ENCODE measurements around the gene KDM4B.

Gene KDM4B

DNA sequence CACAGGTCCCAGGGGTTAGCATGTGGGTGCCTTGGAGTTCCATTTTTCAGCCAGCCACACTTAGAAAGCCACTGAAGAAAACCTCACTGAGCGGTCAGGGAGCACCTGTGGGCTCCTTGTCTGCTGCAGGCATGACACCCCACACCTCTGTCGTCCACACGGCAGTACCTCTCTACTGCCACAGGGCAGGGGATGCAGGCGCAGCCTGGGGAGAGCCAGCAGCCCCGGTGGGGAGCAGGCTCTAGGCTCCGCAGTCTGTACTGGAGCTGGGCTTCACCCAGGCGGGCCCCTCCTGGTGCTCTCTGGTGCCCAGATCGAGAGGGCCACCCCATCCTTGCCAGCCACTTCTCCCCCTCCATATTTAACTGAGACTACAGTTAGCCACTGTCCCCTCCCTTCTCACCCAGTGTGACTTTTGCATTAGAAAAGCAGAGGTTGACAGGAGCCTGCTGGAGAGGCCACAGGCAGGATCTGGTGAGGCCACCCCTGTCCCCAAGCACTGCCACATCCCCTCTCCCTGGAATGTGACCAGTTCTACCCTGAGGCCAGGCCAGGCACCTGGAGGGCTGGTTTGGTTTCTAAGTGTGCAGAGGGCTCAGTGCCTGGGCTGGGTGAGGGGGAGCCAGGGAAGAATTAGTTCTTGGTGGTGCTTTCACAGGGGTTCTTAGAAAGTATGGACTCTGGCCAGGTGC, 104.4 kb downstream of the KDM4B start:
- no peak for DNase-seq

DNA sequence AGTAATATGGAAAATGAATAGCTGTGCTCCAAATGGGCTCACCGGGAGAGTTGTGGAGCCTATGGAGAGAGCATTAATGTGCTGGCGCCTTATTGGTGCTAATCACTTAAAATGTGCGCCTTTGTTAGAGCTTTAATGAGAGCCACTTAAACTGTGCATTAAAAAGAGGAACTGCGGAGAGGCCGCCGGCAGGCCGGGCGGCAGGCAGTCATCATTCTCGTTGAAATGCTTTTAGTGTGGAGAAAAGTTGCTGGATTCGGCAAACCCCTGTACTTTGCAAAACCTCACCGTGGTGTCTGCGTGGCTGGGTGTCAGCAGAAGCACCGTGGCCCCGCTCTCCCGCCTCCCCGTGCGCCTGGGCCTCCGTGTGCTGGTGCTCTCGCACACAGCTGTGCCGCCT, 105.5 kb downstream of the KDM4B start:
- no peak for DNase-seq

DNA sequence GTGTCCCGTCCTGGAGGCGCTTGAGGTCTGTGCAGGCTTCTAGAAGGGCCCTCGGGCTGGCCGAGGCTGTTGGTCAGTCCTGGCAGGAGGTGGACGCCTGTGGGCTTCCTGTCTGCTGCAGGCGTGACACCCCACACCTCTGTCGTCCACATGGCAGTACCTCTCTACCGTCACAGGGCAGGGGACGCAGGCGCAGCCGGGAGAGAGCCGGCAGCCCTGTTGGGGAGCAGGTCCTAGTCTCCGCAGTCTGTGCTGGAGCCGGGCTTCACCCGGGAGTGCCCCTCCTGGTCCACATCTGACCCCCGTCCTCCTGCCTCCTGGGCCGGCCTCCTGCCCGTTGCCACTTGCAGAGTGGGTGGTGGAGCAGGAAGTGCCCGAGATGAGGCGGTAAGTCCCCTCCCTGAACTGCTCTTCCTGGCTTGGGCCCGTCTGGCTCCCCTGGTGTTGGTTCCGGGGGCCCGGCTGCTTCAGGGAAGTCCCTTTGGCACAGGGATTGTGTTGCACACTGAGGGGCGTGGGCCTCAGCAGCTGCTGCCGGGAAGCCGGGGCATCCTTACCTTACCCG, 106.0 kb downstream of the KDM4B start:
- DNase-seq, result no peak

DNA sequence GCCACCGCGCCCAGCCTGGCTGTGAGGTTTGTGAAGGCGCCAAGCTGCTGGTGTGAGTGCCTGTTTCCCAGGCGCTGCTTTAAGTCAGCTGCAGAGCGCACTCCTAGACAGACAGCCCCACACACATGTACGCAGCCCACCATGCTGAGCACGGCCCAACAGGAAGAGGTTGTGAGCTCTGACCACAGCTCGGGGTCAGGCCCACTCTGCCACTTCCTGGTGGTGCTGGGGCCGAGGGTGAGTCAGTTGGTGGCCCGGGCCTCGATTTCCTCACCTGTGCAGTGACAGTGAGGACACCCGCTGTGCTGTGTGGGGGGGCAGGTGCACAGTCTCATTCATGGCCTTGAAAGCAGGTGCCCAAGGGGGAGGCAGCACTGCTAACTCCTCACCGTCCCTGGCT, 106.7 kb downstream of the KDM4B start:
- DNase-seq, result no peak

DNA sequence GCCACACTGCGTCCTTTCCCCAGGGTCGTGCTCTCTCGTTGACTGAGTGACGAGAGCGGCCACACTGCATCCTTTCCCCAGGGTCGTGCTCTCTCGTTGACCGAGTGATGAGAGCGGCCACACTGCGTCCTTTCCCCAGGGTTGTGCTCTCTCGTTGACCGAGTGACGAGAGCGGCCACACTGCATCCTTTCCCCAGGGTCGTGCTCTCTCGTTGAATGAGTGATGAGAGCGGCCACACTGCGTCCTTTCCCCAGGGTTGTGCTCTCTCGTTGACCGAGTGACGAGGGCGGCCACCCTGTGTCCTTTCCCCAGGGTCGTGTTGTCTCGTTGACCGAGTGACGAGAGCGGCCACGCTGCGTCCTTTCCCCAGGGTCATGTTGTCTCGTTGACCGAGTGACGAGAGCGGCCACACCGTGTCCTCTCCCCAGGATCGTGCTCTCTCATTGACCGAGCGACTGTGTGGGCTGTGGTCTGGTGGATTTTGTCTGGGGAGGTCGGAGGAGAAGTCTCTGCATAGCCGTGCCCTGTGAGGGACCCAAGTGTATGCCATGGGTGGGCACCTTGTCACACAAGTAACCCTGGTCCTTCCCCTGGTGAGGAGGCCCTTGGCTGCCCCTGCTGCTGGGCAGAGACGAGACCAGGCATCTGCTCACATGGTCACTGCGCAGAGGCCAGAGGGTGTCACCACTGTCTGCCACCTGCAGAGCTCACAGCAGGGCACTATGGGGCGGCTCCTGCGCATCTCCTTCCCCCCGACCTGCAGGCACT, 107.7 kb downstream of the KDM4B start:
- no peak for DNase-seq

DNA sequence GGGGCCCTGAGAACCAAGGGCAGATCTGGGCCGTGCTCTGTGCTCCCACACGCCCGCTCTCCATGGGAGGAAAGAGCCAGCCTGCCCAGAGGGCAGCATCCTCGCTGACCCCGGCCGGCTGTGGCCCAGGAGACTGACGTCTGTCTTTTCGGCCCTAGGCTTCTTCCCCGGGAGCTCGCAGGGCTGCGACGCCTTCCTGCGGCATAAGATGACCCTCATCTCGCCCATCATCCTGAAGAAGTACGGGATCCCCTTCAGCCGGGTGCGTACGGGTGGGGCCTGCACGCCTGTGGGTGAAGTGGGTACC, 108.2 kb downstream of the KDM4B start:
- DNase-seq, result no peak

DNA sequence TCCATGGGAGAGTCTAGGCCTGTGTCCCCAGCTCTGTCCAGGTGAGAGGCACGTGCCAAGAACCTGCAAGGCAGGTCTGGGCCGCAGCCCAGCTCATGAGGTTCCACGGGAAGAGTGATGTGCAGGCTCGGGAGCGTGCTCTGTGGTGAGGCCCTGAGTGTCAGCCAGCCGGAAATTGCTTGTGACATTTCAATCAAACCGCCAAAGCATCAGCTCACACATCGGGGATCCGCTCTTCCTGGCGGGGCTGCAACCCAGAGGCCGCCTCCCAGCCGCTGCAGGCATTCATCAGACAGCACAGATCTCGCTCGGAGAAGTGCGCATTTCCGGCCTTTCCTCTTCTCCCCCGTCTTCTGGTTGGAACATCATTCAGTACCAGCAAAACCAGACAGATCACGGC, 109.3 kb downstream of the KDM4B start:
- no peak for DNase-seq

DNA sequence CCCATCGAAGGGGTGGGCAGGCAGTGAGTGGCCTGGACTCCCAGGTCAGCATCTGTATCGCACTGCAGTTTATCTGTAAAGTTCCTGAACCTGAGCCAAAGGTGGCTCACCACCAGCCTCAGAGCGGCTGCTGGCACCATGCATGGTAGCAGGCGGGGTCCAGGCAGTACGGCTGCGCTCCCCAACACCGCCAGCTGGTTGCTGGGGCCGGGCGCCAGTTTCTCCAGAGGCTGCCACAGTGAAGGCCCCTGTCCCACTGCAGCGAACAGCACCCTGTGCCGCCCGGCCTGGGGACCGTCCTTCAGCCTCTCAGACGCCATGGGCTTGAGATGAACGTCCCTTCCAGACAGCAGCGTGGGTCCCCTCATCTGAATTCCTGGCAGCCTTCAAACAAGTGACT, 109.8 kb downstream of the KDM4B start:
- no peak for DNase-seq

DNA sequence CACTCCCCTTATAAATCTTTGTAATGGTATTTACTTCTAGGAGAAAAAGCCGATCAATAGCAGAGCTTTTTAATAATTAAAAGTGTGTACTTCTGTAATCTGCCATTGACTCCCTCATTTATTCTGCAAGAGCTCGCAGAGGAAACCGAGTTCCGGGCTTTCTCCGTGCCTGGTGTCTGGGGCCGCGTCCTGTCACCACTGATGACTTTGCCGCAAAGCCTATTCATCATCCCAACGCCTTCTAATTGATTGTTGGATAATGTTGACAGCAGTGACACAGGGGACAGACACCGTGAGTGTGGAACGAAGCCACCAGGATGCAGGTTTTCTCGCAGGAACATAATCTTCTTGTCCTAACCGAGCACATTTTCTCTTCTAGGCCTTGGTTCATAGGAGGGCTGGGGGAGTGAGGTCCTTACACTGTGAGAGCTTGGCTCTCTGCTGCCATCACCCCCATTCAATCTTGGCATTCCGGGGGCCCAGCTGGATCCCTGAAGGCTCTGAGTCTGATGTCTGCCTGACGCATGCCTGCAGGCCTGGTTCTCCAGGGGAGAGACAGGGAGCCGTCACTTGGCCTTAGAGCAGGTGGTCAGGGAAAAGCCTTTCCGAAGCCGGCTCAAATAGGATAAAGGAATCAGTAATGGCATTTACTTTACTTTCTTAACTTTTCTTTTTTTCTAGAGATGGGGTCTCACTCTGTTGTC, 110.3 kb downstream of the KDM4B start:
- no peak for DNase-seq

DNA sequence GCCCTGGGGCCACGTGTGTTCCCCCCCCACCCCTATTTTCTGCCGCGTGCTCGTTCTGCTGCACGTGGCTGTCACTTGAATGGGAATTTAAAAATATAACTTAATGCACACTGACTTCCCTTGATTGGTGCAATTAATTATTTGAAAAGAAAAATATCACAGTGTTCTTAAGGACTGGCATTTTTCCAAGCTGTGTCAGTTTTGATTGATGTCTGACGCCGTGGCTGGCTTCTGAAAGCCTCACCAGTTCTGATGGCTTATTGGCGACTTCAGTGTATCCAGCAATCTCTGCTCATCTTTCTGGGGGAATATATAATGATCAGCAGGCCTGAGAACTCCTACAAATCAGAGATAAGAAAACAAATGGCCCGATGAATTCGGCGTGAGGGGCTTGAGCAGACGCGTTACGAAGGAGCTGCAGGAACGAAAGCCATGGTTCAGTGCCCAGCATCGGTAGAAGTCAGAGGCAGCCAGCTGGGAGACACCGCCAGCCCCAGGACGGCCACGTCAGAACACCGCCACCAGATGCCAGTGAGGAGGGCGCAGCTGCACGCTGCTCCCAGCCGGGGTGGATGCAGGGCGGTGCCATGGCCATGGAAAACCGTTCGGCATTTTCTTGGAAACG, 111.2 kb downstream of the KDM4B start:
- no peak for DNase-seq

DNA sequence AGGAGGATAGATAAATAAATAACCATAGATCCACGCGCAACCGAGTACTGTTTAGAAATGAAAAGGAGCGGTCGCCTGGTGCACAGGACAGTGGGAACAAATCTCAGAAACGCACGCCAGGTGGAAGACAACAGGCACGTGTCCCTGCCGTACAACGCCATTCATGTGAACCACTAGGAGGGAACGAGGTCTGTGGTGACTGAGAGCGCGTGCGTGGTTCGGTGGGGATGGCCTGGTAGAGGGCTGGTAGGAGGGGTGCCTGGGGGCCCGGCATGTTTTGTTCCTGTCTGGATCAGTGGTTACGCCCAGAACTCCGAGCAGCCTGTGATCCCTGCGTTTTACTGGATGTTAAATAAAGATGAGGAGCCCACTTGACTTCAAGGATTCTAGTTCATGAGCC, 111.9 kb downstream of the KDM4B start:
- no peak for DNase-seq

DNA sequence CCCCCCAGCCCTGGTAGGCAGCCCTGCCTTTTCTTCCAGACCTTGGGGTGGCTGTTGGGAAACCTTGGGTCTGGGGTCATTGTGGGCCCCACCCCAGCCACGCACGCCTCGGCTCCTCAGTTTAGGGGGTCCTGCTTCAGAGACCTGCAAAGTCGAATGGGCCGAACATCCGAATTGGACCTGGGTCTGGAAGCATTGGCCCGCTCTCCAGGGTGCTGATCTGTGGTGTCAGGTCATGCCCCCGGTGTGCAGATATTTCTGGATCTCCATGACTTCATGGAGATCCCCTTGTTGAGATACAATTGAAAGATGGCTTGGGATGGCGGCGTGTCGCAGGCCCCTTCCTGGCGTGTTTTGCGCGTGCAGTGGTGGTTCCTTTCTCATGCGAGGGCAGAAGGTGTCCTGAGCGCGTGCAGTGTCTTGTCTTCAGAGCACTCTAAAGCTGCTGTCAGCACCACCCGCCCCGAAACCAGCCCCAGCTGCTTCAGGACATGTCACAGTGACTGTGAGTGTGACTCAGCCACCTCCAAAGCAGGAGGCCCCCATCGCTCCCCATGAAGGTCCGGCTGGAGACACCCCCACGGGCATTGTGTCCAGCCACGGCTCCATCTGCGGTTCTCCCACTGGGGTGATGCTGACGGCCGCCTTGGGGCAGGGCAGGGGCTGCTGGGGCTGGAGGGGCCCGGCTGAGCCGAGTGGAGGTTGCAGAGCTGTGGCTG, 112.7 kb downstream of the KDM4B start:
- no peak for DNase-seq

DNA sequence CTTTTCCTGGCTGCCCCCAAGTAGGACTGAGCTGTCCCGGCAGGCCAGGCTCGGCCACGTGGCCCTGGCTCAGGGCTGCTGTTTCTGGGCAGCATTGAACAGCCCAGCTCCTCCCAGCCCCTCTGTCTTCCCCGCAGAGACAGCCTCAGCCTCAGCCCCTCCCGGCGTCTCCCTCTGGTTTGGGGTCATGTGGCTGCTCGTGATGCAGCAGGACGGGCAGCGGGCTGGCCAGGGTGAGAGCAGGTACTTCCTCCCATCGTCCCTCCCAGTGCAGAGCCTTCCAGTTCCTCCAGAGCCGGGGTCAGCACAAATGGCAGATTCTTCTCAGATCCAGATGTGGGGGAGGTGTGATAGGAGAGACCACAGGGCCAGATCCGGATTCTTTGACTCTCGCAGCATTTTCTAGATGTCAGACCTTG, 114.6 kb downstream of the KDM4B start:
- peak; percentile 55 for DNase-seq

DNA sequence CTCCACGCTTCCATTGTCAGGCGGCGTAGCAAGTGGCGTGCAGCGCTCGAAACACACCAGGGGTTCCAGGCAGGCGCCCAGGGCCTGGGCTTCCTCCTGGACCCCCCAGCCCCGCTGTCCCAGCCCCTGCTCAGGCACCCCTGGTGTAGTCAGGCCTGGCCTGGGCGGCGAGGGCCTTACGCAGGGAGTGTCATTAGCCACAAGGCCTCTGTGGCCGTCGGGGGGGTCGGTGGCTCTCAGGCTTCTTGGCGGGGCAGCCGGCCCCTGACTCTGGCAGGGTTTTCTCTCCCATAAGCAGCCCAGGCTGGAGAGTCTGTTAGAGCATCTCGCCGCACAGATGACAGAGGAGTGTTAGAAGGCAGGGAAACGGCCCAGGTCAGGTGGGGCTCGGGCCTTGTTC, 116.7 kb downstream of the KDM4B start:
- DNase-seq, result no peak

DNA sequence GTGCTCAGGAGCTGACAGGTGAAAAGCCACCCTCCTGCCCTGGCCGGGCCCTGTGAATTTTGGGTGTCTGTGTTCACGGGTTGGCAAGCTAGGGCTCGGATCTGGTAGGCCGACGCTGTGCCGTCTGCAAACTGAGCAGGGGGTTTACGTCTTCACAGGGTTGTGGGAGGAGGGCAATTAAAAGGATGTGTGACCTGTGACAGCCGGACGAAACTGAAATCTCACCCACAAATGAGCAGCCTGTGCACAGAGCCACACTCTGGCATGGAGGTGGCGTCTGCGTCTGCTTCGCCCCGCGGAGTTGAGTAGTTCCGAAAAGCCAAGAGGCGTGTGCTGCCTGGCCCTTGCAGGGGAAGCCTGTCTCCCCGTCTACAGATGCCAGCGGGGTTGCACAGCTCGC, 117.3 kb downstream of the KDM4B start:
- DNase-seq, result no peak

DNA sequence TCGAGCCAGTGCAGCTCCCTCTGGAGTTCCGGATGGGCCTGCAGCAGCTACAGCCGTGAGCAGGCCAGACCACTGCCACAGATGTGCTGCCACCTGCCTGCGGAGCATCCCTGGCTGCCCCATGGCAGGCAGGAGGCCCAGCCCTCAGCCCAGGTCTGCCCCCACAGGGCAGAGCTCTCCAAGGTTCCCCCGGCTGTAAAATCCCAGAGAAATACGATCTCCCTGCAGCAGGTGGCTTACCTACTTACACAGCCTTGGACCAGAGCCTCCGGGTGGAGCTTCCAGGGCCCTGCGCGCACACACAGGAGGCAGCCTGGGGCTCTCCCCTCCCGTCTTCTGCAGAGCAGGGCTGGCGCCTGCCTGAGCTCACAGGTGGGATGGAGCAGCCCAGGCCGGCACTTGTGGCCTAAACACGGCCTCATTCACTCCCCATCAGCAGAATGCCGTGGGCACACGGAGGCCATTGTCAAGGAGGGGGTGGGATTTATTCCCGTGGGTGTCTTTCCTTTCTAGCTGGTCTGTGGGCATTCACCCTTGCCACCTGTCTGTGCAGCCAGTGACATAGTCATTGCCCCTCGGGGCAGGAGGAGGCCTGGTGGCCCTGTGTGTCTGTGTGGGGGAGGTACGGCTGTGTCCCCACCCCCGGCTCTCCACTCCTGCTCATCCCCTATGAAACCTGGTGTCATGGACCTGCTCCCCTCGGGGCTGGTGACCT, 118.0 kb downstream of the KDM4B start:
- peak; percentile 51 for DNase-seq

DNA sequence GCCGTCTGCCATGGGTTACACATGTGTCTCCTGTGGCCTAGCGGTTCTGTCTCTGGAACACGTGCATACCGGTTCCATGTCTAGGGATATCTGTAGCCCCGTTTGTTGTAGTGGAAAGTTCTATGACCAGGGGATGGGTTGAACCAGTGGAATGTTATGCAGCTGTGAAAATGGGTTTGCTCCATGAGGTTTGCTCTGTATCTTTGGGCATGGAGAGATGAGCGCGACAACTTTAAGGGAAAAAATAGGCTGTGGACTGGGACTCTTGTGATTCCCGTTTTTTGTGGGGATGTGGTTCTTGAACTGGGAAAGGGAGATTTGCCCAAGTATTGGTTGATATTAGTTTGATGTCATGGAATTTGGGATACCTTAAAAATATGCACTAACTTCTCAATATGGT, 120.4 kb downstream of the KDM4B start:
- DNase-seq, result no peak

DNA sequence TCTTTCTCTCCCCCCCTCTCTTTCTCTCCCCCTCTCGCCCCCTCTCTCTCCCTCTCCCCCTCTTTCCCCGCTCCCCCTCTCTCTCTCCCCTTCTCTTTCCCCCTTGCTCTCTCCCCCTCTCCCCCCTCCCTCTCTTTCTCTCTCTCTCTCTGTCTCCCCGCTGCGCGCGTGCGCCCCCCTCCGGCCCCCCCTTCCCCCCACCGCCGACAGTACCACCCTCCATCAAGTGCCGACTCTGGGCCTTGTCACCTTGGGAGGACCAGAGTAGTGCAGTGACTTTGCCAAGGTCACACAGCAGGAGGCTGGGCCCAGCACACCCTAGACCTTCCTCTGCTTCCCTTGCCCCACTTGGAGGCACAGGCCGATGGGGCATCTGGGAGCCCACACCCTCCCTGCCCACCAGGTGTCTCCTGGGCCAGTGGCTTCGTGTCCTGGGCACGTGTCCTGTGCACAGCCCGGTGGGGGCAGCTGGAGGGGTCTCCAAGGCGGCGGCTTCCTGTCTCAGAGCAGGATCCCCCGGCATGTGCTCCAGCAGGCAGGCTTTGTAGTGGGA, 121.6 kb downstream of the KDM4B start:
- no peak for DNase-seq

DNA sequence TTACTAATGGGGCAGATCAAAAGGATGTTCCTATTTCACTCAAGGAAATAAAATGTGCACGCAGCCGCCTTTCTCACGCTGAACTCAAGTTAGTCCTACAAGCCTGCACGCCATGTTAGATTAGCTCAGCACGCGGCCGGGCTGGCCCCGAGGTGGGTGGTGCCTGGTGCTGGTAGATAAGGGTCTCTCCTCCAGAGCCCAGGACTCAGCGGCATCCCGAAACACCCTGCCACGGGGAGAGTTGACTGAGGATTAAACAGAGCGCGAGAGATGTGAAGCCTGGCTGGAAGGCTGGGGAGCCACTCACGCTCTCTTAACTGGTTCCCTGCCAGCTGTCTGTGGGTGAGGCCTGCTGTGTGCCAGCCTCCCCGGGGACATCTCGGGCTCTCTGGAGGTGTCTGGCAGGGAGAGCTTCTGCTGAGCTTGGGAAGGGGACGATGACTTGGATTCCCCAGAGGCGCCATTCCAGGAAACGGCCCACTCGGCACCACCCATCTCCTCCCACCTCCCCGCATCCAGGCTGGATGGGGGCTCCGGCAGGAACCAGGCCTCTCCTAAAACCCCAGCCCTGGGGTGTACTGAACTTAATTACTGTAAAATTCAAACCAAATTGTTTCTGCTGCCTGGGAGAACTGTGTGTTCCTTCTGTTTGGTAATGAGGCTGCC, 122.2 kb downstream of the KDM4B start:
- DNase-seq, result peak; percentile 76

DNA sequence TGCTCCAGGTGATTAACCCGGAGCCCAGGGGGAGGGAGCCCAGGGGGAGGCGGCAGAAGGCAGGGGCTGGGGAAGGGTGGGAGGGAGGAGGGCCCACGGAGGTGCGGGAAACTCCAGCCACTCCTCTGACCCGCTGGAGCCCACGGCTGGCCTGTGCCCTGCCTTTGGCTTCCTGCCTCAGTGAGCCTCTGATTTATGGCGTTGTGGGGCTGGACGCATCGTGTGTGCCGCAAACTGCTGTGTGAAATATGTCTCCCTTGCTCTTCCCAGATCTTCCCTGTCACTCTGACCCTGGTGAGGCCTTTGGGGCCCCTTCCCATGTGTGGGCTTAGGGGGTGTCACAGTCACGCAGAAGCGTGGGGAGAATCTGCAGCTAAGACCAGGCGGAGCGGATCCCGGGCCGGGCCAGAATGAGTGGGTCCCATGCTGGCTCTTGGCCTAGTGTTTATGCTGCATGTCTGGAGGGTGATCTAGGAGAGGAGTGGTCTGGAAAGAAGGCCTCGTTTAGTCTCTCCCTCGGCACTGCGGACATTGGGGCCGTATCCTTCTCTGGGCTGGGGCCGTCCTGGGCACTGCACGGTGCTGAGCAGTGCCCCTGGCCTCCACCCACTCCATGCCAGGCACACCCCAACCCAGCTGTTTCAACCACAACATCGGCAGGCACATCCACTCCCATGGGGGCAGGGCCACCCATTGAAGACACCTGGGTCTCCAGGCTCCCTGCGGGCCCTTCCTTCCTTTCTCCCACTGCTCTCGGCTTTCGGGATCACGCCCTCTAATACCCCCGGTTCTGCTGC, 123.0 kb downstream of the KDM4B start:
- peak; percentile 74 for DNase-seq
